Fibroblast of lung (primary cell): ENCODE results near the gene HABP4. TPM values are rescaled to one million over a fixed set of nuclear protein-coding genes. Genes with fewer than 3 reads are reported as not detected.
A peak's percentile ranks its signal among the peaks of the same experiment; 100 is the strongest.

Source experiments
- DNase-seq, 2 donors: peaks; one replicate each; pipeline versions ENCODE4 v3.0.0 to v3.0.0-alpha.2; 2010; ENCODE audit warnings: low read depth in 2 of 2
- H2AFZ ChIP-seq: 2 replicates; pipeline ENCODE4 v1.5.1; 2012; ENCODE audit warnings: low read length, control low read depth, inconsistent platforms
- H3K27ac ChIP-seq: 2 replicates; pipeline ENCODE4 v1.5.1; 2011; ENCODE audit warnings: low read length, control low read depth; ENCODE audit not compliant: insufficient read depth
- H3K27me3 ChIP-seq: 2 replicates; pipeline ENCODE4 v1.5.1; 2011; ENCODE audit warnings: mild to moderate bottlenecking, low read length; ENCODE audit not compliant: control insufficient read depth, insufficient read depth
- H3K36me3 ChIP-seq: 2 replicates; pipeline ENCODE4 v1.5.1; 2011; ENCODE audit warnings: low read length; ENCODE audit not compliant: control insufficient read depth, insufficient read depth
- H3K4me1 ChIP-seq: 2 replicates; pipeline ENCODE4 v1.5.1; 2011; ENCODE audit warnings: low read length; ENCODE audit not compliant: control insufficient read depth, insufficient read depth; ENCODE audit errors: extremely low read depth
- H3K4me2 ChIP-seq: 2 replicates; pipeline ENCODE4 v1.5.1; 2011; ENCODE audit warnings: low read length, control low read depth; ENCODE audit not compliant: insufficient read depth; ENCODE audit errors: extremely low read depth
- H3K4me3 ChIP-seq, 4 experiments: fragments of 200-600 bp in 1 of 4; sonication (generic) in 1 of 4; replicated peaks in 1 of 4; 2 replicates each; pipeline ENCODE4 v1.5.1; 2011 to 2016; ENCODE audit warnings: low read length in 4 of 4, low read depth in 3 of 4, mild to moderate bottlenecking in 3 of 4, control low read depth in 2 of 4, inconsistent platforms in 1 of 4, mixed read lengths in 1 of 4; ENCODE audit not compliant: insufficient read depth in 1 of 4; ENCODE audit errors: control extremely low read depth in 1 of 4
- H3K79me2 ChIP-seq: 2 replicates; pipeline ENCODE4 v1.5.1; 2012; ENCODE audit warnings: mild to moderate bottlenecking, low read length, inconsistent platforms; ENCODE audit not compliant: control insufficient read depth, insufficient read depth
- H3K9ac ChIP-seq: 2 replicates; pipeline ENCODE4 v1.5.1; 2011; ENCODE audit warnings: mild to moderate bottlenecking, low read length, control low read depth; ENCODE audit not compliant: insufficient read depth
- H3K9me3 ChIP-seq: 2 replicates; pipeline ENCODE4 v1.5.1; 2012; ENCODE audit warnings: low read depth, low read length; ENCODE audit not compliant: control insufficient read depth, insufficient read depth
- H4K20me1 ChIP-seq: 2 replicates; pipeline ENCODE4 v1.5.1; 2011; ENCODE audit warnings: low read length; ENCODE audit not compliant: control insufficient read depth, insufficient read depth; ENCODE audit errors: extremely low read depth
- EZH2 ChIP-seq: IDR thresholded peaks from 2 replicates; pipeline ENCODE4 v1.5.1; 2012; ENCODE audit warnings: low read length, control low read depth, mild to moderate bottlenecking; ENCODE audit errors: missing control alignments
- polyA plus RNA-seq, 2 donors: library from polyadenylated mRNA; depleted of rRNA in 1 of 2; stranded (reverse) in 1 of 2; unstranded in 1 of 2; fragments of >200 nt; gene quantifications; 2 replicates each; pipeline ENCODE4 v1.2.1, GENCODE V29; 2011 to 2012; ENCODE audit warnings: missing spikeins in 1 of 2
- total RNA-seq: library from RNA; depleted of rRNA; stranded (reverse); fragments of >200 nt; gene quantifications from 2 replicates; pipeline ENCODE4 v1.2.1, GENCODE V29; 2014
- TF ChIP-seq, protein P1 (sequence below), 2 donors: IDR thresholded peaks in 1 of 2; conservative IDR thresholded peaks in 1 of 2; 1 replicate in 1 of 2; 2 replicates in 1 of 2; pipeline ENCODE4 v1.5.1; 2011 to 2012; ENCODE audit warnings: low read length in 2 of 2, control low read depth in 1 of 2, inconsistent platforms in 1 of 2, low read depth in 1 of 2, mild to moderate bottlenecking in 1 of 2

HABP4 gene
- total and polyA plus RNA-seq, 2 donors (not counting 1 experiment from before 2014, with no cell fraction given) = 28.7 to 31.4 TPM

GRCh38 chr9:96412174-96412913, 37.6 kb upstream of the HABP4 start:
- Histone ChIP-seq H3K36me3 (no peaks in the 10 kb centered on the region), H3K4me3 (no peak overlapping the region), H3K4me1 (no peaks in the 10 kb centered on the region), H3K9me3 (no peaks in the 10 kb centered on the region), H3K27me3 (no peaks in the 10 kb centered on the region), H3K9ac (no peak overlapping the region), H3K27ac (no peak overlapping the region), H2AFZ (peak overlapping the region; percentile 11), H3K79me2 (peaks cover 42% of the 10 kb centered on the region), H4K20me1 (no peaks in the 10 kb centered on the region), H3K4me2 (no peak overlapping the region)
- no peak for TF ChIP-seq EZH2
- TF ChIP-seq, protein P1, sequence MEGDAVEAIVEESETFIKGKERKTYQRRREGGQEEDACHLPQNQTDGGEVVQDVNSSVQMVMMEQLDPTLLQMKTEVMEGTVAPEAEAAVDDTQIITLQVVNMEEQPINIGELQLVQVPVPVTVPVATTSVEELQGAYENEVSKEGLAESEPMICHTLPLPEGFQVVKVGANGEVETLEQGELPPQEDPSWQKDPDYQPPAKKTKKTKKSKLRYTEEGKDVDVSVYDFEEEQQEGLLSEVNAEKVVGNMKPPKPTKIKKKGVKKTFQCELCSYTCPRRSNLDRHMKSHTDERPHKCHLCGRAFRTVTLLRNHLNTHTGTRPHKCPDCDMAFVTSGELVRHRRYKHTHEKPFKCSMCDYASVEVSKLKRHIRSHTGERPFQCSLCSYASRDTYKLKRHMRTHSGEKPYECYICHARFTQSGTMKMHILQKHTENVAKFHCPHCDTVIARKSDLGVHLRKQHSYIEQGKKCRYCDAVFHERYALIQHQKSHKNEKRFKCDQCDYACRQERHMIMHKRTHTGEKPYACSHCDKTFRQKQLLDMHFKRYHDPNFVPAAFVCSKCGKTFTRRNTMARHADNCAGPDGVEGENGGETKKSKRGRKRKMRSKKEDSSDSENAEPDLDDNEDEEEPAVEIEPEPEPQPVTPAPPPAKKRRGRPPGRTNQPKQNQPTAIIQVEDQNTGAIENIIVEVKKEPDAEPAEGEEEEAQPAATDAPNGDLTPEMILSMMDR (conservative IDR thresholded peaks at IDR 0.05 in 1 of 2, IDR thresholded peaks at IDR 0.05 in 1 of 2; ENCODE audit: low read depth in 1 of 2, low read length in 2 of 2) = no peak
- DNase-seq = no peak

DNA sequence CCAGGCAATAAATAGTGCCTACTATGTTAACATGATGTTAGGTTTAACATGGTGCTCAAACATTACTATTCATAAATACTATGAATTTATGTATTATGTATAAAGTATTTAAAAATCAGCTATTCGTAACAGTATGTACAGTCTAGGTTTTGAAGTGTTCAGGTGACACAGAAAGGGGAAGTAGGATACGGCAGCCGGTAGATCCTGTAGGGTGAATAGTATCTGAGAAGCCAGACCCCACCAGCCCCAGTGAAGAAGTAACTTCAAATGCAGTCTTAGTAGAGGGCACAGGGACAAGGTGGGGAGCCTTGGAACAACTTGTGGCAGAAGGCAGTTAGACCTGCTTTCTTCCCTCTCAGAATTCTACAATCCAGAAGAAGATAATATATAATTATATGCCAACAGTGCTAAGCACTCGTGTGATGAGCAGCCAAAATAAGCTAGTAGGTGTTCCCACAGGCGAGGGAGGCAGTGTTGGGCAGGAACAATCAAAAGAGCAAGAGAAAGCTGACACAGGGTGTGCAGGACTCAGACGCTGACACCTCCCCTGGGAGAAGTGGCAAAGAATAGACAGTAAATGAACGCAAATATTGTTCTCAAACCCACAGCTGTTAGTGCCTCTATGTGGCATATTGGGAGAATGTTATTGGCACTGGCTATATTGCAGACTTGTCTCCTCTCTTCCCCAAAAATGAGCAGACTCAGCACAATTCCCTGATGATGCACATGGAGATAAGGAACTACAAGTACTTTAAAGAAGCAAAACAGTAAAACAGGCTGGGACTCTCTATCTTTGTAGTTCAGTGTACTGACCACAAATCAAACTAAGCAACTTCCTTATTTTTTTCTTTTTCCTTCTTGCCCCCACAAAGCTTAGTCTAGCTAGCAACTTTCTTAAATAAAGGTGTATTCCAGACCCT, 36.4 kb upstream of the HABP4 start:
- no peaks in the 10 kb centered on the region for H3K36me3 ChIP-seq
- H3K9me3 ChIP-seq = no peaks in the 10 kb centered on the region
- H3K9ac ChIP-seq = no peak overlapping the region
- H2AFZ ChIP-seq = peak overlapping the region; percentile 59
- H3K27me3 ChIP-seq = no peaks in the 10 kb centered on the region
- no peak overlapping the region for H3K4me2 ChIP-seq
- peaks cover 40% of the 10 kb centered on the region for H3K79me2 ChIP-seq
- H3K4me1 ChIP-seq = no peaks in the 10 kb centered on the region
- H3K4me3 ChIP-seq = no peak overlapping the region
- DNase-seq = peak in 1 of 2 donors; percentile 12
- no peak overlapping the region for H3K27ac ChIP-seq
- H4K20me1 ChIP-seq = no peaks in the 10 kb centered on the region
- TF ChIP-seq, protein P1 (conservative IDR thresholded peaks at IDR 0.05 in 1 of 2, IDR thresholded peaks at IDR 0.05 in 1 of 2; ENCODE audit: low read depth in 1 of 2, low read length in 2 of 2) = no peak
- TF ChIP-seq EZH2 = no peak

DNA sequence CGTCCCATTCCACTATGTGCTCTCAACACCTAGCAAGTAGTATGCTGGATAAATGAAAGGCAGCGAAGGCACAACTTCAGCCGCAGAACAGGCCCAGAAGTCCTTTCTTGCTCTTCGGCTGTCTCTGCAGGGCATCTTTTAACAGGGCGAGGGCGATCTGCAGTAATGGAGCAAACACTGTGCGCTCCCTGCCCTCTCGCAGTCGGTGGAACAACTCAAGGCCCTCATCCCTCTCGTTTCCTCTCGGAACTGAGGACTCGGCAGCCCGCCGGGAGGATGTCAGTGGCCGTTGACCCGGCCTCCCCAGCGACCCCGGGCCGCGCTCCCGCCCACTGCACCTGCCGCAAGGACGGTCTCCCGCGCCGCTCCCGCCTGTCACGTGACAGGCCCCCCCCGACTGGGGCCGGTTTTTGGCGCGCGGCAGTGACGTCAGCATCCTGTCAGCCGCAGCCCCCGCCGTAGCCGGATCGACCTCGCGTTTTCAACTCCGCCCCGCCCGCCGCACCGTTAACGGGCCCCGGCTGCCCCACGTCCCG, 32.9 kb upstream of the HABP4 start:
- Histone ChIP-seq H3K27ac (peak overlapping the region; percentile 80), H3K79me2 (peaks cover 28% of the 10 kb centered on the region), H4K20me1 (no peaks in the 10 kb centered on the region), H3K9me3 (no peaks in the 10 kb centered on the region), H3K4me3 (peak overlapping the region; percentile 78 to 95 (median 89)), H3K36me3 (no peaks in the 10 kb centered on the region), H2AFZ (peak overlapping the region; percentile 94), H3K4me1 (peaks cover 11% of the 10 kb centered on the region), H3K4me2 (peak overlapping the region; percentile 96), H3K27me3 (no peaks in the 10 kb centered on the region), H3K9ac (peak overlapping the region; percentile 83)
- TF ChIP-seq, protein P1 (conservative IDR thresholded peaks at IDR 0.05 in 1 of 2, IDR thresholded peaks at IDR 0.05 in 1 of 2; ENCODE audit: low read depth in 1 of 2, low read length in 2 of 2) = peak; percentile 3 to 15
- no peak for TF ChIP-seq EZH2
- peak; percentile 74 for DNase-seq
